Measurements from ENCODE around the gene ADGRL2. TPM values are rescaled to one million over a fixed set of nuclear protein-coding genes. Genes with fewer than 3 reads are reported as not detected.
"Not testable (repeated sequence)": the region's sequence is repeated elsewhere in the genome, so short reads cannot be mapped to it uniquely, and the experiment has no call there.

Gene ADGRL2
- total RNA-seq, 2 donors from 2014 or later, result 83.1 to 121 TPM

DNA sequence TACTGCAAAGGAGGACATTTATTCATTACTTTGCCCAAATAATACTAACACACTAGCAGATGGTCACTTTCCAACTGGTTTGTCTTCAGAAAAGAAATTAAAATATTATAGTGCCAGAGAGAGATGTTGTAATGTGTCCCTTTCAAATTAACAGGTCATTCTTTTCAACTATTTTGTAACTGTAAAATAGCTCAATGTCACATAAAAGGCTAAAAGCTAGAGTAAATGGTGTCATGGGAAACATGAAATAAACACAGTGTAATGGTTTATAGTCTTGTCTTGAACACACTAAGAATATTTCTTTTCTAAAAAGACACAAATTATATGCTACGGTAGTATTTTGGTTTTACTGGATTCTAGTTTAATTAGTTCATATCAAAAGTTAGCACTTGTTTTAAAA, 77.8 kb downstream of the ADGRL2 start:
- TF ChIP-seq, protein P1, sequence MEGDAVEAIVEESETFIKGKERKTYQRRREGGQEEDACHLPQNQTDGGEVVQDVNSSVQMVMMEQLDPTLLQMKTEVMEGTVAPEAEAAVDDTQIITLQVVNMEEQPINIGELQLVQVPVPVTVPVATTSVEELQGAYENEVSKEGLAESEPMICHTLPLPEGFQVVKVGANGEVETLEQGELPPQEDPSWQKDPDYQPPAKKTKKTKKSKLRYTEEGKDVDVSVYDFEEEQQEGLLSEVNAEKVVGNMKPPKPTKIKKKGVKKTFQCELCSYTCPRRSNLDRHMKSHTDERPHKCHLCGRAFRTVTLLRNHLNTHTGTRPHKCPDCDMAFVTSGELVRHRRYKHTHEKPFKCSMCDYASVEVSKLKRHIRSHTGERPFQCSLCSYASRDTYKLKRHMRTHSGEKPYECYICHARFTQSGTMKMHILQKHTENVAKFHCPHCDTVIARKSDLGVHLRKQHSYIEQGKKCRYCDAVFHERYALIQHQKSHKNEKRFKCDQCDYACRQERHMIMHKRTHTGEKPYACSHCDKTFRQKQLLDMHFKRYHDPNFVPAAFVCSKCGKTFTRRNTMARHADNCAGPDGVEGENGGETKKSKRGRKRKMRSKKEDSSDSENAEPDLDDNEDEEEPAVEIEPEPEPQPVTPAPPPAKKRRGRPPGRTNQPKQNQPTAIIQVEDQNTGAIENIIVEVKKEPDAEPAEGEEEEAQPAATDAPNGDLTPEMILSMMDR (IDR thresholded peaks at IDR 0.05), result no peak
- Histone ChIP-seq H3K27ac (no peak overlapping the region), H3K36me3 (no peaks in the 10 kb centered on the region), H3K9me3 (no peaks in the 10 kb centered on the region), H3K4me3 (no peak overlapping the region), H3K4me1 (peaks cover 0 to 54% of the 10 kb centered on the region in 2 donors), H3K27me3 (no peaks in the 10 kb centered on the region)
- no peak for DNase-seq (ENCODE audit: low spot score)

DNA sequence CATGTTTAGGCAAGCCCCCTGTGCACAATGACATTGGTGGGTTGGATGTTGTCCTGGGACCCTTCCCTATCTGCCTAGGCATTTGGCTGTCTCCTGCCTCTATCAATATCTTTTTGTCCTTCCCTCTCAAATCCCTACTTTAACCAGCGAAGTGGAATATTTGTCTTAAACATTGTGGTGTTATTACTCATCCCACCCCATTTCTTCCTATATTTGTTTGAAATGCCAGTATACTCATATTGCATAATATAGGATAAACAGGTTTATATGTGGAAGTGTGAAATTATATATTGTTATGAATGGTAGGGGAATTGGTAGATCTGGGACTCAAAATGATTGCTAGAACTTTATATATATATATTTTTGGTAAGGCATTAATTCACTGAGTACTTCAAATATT, 80.0 kb downstream of the ADGRL2 start:
- Histone ChIP-seq H3K9me3 (no peaks in the 10 kb centered on the region), H3K4me1 (peaks cover 0 to 47% of the 10 kb centered on the region in 2 donors), H3K4me3 (no peak overlapping the region), H3K27ac (no peak overlapping the region), H3K36me3 (no peaks in the 10 kb centered on the region), H3K27me3 (no peaks in the 10 kb centered on the region)
- DNase-seq (ENCODE audit: low spot score), result no peak
- TF ChIP-seq, protein P1 (IDR thresholded peaks at IDR 0.05), result no peak

DNA sequence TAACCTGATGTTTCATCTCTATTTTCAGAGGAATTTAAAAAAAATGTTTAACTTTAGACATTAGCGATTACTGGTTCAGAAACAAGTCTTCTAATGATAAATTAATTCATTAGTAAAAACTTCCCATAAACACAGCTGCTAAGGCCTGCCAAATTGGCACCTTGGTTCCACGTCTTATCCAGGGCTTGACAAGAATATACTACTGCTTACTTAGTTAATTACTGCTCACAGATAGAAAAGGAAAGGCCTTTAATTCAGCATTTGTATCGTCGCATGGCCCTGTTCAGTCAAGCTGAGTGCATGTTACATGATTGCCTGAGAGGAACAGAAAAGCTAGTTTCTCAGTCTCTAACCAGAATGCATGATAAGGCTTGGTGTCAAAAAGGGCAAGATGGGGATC, 84.6 kb downstream of the ADGRL2 start:
- H3K27me3 ChIP-seq, result no peaks in the 10 kb centered on the region
- no peak overlapping the region for H3K27ac ChIP-seq
- H3K4me1 ChIP-seq, result peaks cover 0 to 14% of the 10 kb centered on the region in 2 donors
- no peaks in the 10 kb centered on the region for H3K36me3 ChIP-seq
- no peak for DNase-seq (ENCODE audit: low spot score)
- H3K4me3 ChIP-seq, result no peak overlapping the region
- H3K9me3 ChIP-seq, result no peaks in the 10 kb centered on the region
- TF ChIP-seq, protein P1 (IDR thresholded peaks at IDR 0.05), result no peak

DNA sequence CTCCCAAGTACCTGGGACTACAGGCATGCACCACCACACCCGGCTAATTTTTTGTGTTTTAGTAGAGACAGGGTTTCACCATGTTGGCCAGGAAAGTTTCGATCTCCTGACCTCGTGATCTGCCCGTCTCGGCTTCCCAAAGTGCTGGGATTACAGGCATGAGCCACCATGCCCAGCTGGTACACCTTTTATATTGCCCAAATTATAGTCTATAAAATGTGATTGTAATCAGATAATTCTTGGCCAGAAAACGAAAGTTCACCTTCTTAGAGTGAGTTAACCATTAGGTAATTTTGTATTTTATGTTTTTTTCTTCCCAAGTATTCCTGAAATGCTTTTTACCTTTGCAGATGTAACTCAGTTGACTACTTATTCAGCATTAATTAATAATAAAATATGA, 85.6 kb downstream of the ADGRL2 start:
- H3K9me3 ChIP-seq; DNase-seq (ENCODE audit: low spot score); H3K27ac ChIP-seq; H3K36me3 ChIP-seq; H3K27me3 ChIP-seq; H3K4me3 ChIP-seq: not testable (repeated sequence)
- peaks cover 0 to 14% of the 10 kb centered on the region in 2 donors for H3K4me1 ChIP-seq

DNA sequence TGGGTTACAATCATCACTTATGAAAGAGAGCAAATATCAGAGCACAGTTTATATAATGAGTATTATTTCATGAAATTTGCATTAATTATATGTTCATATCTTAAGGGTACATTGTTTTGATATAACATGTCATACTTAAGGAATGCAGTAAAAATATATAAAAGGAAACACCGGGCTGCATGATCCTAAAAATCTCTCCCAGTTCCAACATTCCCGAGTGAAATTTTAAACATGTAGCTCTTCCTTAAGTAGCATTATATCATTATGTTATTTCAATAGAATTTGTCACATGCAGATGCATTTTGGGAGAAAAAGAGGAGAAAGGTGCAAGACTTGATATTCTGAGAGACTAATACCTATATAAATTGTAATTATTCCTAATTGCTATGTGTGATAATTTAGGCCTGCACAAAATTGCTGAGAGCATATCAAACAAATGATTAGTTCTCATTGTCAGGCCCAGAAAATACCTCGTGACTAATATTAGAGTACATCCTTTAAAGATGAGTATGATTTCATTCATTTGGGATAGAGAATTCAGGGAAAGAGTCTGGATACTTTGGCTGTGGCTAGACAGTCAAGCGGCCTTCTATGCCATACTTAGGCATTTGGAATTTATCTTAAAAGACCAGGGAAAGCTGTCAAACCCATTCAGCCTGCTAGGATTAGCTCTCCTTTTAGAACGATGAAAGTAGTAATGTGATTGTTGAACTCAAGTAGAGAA, 86.8 kb downstream of the ADGRL2 start:
- Histone ChIP-seq H3K27me3 (no peaks in the 10 kb centered on the region), H3K9me3 (no peaks in the 10 kb centered on the region), H3K4me1 (peaks cover 0 to 8% of the 10 kb centered on the region in 2 donors), H3K27ac (no peak overlapping the region), H3K4me3 (no peak overlapping the region), H3K36me3 (no peaks in the 10 kb centered on the region)
- TF ChIP-seq, protein P1 (IDR thresholded peaks at IDR 0.05), result no peak
- DNase-seq (ENCODE audit: low spot score), result no peak

DNA sequence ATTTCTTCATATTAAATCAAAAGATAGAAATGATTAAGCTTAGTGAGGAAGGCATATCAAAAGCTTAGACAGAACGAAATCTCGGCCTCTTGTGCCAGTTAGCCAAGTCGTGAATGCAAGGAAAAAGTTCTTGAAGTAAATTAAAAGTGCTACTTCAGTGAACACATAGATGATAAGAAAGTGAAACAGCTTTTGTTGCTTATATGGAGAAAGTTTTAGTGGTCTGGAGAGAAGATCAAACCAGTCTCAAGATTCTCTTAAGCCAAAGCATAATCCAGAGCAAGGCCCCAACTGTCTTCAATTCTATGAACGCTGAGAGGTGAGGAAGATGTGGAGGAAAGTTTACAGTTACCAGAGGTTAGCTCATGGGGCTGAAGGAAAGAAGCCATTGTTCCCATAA, 88.4 kb downstream of the ADGRL2 start:
- no peak for DNase-seq (ENCODE audit: low spot score)
- no peaks in the 10 kb centered on the region for H3K9me3 ChIP-seq
- TF ChIP-seq, protein P1 (IDR thresholded peaks at IDR 0.05), result no peak
- H3K4me1 ChIP-seq, result peaks cover 0 to 5% of the 10 kb centered on the region in 2 donors
- H3K4me3 ChIP-seq, result no peak overlapping the region
- no peaks in the 10 kb centered on the region for H3K36me3 ChIP-seq
- no peak overlapping the region for H3K27ac ChIP-seq
- H3K27me3 ChIP-seq, result no peaks in the 10 kb centered on the region
